HEK293 (cell line): Measurements from ENCODE around the gene LMTK3.
A peak's percentile ranks its signal among the peaks of the same experiment; 100 is the strongest.

ENCODE experiments used
- BCL11A ChIP-seq: fragments of 450-650 bp; formaldehyde crosslinking; IDR thresholded peaks from 2 replicates; pipeline ENCODE4 v1.5.1; 2016; ENCODE audit warnings: low read depth, missing biosample characterization, missing genetic modification characterization
- EGR2 ChIP-seq: fragments of 450-650 bp; formaldehyde crosslinking; IDR thresholded peaks from 2 replicates; pipeline ENCODE4 v1.5.1; 2016; ENCODE audit warnings: low read depth, missing biosample characterization, missing genetic modification characterization
- FEZF1 ChIP-seq: fragments of 450-650 bp; formaldehyde crosslinking; IDR thresholded peaks from 2 replicates; pipeline ENCODE4 v1.5.1; 2016; ENCODE audit warnings: missing biosample characterization, missing genetic modification characterization
- GLIS1 ChIP-seq: fragments of 450-650 bp; formaldehyde crosslinking; IDR thresholded peaks from 2 replicates; pipeline ENCODE4 v1.5.1; 2016; ENCODE audit warnings: missing biosample characterization, missing genetic modification characterization
- IKZF3 ChIP-seq: fragments of 450-650 bp; IDR thresholded peaks from 2 replicates; pipeline ENCODE4 v1.5.0; 2018; ENCODE audit warnings: missing biosample characterization, mild to moderate bottlenecking, missing genetic modification characterization, moderate library complexity
- PATZ1 ChIP-seq: fragments of 450-650 bp; formaldehyde crosslinking; IDR thresholded peaks from 2 replicates; pipeline ENCODE4 v1.5.1; 2016; ENCODE audit warnings: missing biosample characterization, missing genetic modification characterization
- PBX3 ChIP-seq: sonication (generic); formaldehyde crosslinking; IDR thresholded peaks from 2 replicates; pipeline ENCODE4 v1.8.1; 2022; ENCODE audit warnings: mild to moderate bottlenecking, moderate library complexity, missing genetic modification reagents
- ZBTB10 ChIP-seq: fragments of 450-650 bp; formaldehyde crosslinking; IDR thresholded peaks from 2 replicates; pipeline ENCODE4 v1.5.1; 2016; ENCODE audit warnings: missing biosample characterization, missing genetic modification characterization
- ZBTB17 ChIP-seq: fragments of 450-650 bp; formaldehyde crosslinking; IDR thresholded peaks from 2 replicates; pipeline ENCODE4 v1.5.1; 2016; ENCODE audit warnings: missing biosample characterization, missing genetic modification characterization
- ZBTB8A ChIP-seq: fragments of 450-650 bp; formaldehyde crosslinking; IDR thresholded peaks from 2 replicates; pipeline ENCODE4 v1.5.1; 2016; ENCODE audit warnings: missing biosample characterization, missing genetic modification characterization
- ZFP37 ChIP-seq: fragments of 450-650 bp; formaldehyde crosslinking; IDR thresholded peaks from 2 replicates; pipeline ENCODE4 v1.5.1; 2016; ENCODE audit warnings: missing biosample characterization, missing genetic modification characterization
- ZIC2 ChIP-seq: fragments of 450-650 bp; formaldehyde crosslinking; IDR thresholded peaks from 2 replicates; pipeline ENCODE4 v1.5.1; 2016; ENCODE audit warnings: missing biosample characterization, missing genetic modification characterization
- ZNF112 ChIP-seq: fragments of 450-650 bp; formaldehyde crosslinking; IDR thresholded peaks from 2 replicates; pipeline ENCODE4 v1.5.0; 2017; ENCODE audit warnings: missing biosample characterization, missing genetic modification characterization
- ZNF140 ChIP-seq: fragments of 450-650 bp; formaldehyde crosslinking; IDR thresholded peaks from 2 replicates; pipeline ENCODE4 v1.5.1; 2016; ENCODE audit warnings: missing biosample characterization, missing genetic modification characterization
- ZNF174 ChIP-seq: fragments of 450-650 bp; formaldehyde crosslinking; IDR thresholded peaks from 2 replicates; pipeline ENCODE4 v1.5.0; 2017; ENCODE audit warnings: missing biosample characterization, mild to moderate bottlenecking, missing genetic modification characterization
- ZNF18 ChIP-seq: fragments of 450-650 bp; formaldehyde crosslinking; IDR thresholded peaks from 2 replicates; pipeline ENCODE4 v1.5.1; 2016; ENCODE audit warnings: missing biosample characterization, missing genetic modification characterization
- ZNF292 ChIP-seq: fragments of 450-650 bp; formaldehyde crosslinking; IDR thresholded peaks from 2 replicates; pipeline ENCODE4 v1.5.1; 2016; ENCODE audit warnings: low read depth, missing biosample characterization, missing genetic modification characterization, borderline replicate concordance
- ZNF398 ChIP-seq: fragments of 450-650 bp; formaldehyde crosslinking; IDR thresholded peaks from 2 replicates; pipeline ENCODE4 v1.5.1; 2017; ENCODE audit warnings: missing biosample characterization, missing genetic modification characterization
- ZNF521 ChIP-seq: fragments of 450-650 bp; formaldehyde crosslinking; IDR thresholded peaks from 2 replicates; pipeline ENCODE4 v1.5.1; 2017; ENCODE audit warnings: missing biosample characterization, mild to moderate bottlenecking, missing genetic modification characterization
- ZNF530 ChIP-seq: fragments of 450-650 bp; formaldehyde crosslinking; IDR thresholded peaks from 2 replicates; pipeline ENCODE4 v1.5.1; 2016; ENCODE audit warnings: low read depth, missing biosample characterization, missing genetic modification characterization
- ZNF544 ChIP-seq: fragments of 450-650 bp; formaldehyde crosslinking; IDR thresholded peaks from 2 replicates; pipeline ENCODE4 v1.5.0; 2017; ENCODE audit warnings: missing biosample characterization, missing genetic modification characterization
- ZNF664 ChIP-seq: fragments of 450-650 bp; formaldehyde crosslinking; IDR thresholded peaks from 2 replicates; pipeline ENCODE4 v1.5.1; 2016; ENCODE audit warnings: missing biosample characterization, missing genetic modification characterization
- ZNF830 ChIP-seq: fragments of 450-650 bp; IDR thresholded peaks from 2 replicates; pipeline ENCODE4 v1.5.0; 2018; ENCODE audit warnings: missing biosample characterization, missing genetic modification characterization, low read depth, mild to moderate bottlenecking, moderate library complexity
- ZNF837 ChIP-seq: fragments of 450-650 bp; formaldehyde crosslinking; IDR thresholded peaks from 2 replicates; pipeline ENCODE4 v1.5.1; 2016; ENCODE audit warnings: missing biosample characterization, missing genetic modification characterization
- ZSCAN30 ChIP-seq: fragments of 450-650 bp; IDR thresholded peaks from 2 replicates; pipeline ENCODE4 v1.5.1; 2018; ENCODE audit warnings: missing biosample characterization, mild to moderate bottlenecking, missing genetic modification characterization, moderate library complexity

The LMTK3 gene

GRCh38 chr19:48492925-48493717 lies 18.5 kb downstream of the LMTK3 start (continued):
- no peak for TF ChIP-seq ZBTB8A
- peak; percentile 95 for TF ChIP-seq ZBTB17 (tag by site-specific recombination)
- no peak for TF ChIP-seq ZSCAN30 (tag by site-specific recombination)
- TF ChIP-seq BCL11A (tag by site-specific recombination) = no peak
- no peak for TF ChIP-seq EGR2 (tag by site-specific recombination)
- no peak for TF ChIP-seq ZNF544 (tag by site-specific recombination)
- no peak for TF ChIP-seq ZNF521 (tag by site-specific recombination)
- TF ChIP-seq ZNF837 (tag by site-specific recombination) = no peak
- TF ChIP-seq ZNF664 (tag by site-specific recombination) = no peak
- TF ChIP-seq ZNF530 = no peak
- no peak for TF ChIP-seq ZNF112 (tag by site-specific recombination)
- TF ChIP-seq ZBTB10 (tag by site-specific recombination) = no peak
- no peak for TF ChIP-seq FEZF1 (tag by site-specific recombination)
- TF ChIP-seq ZIC2 = 0 out of 2 replicates have a peak, but pooled peaks have one; percentile 12
- TF ChIP-seq ZNF830 (tag by site-specific recombination) = no peak
- no peak for TF ChIP-seq PBX3 (CRISPR knock-in tag)
- peak; percentile 56; the same call in 1 of the 2 replicates for TF ChIP-seq PATZ1 (tag by site-specific recombination)
- TF ChIP-seq ZNF140 (tag by site-specific recombination) = no peak
- TF ChIP-seq ZNF292 (tag by site-specific recombination) = no peak
- no peak for TF ChIP-seq ZNF18 (tag by site-specific recombination)
- TF ChIP-seq GLIS1 (tag by site-specific recombination) = peak; percentile 29; the same call in 1 of the 2 replicates
- no peak for TF ChIP-seq ZNF174
- peak; percentile 95 for TF ChIP-seq IKZF3 (tag by site-specific recombination)
- no peak for TF ChIP-seq ZFP37
- no peak for TF ChIP-seq ZNF398
